GM18508 (cell line): Measurements from ENCODE around the gene PLCG2.
"Not testable (repeated sequence)": the region's sequence is repeated elsewhere in the genome, so short reads cannot be mapped to it uniquely, and the experiment has no call there.

ENCODE experiments used
- ATAC-seq: cut with Tn5 transposase; IDR thresholded peaks from one replicate; pipeline ENCODE4 v1.9.1; 2021; ENCODE audit warnings: moderate number of reproducible peaks; ENCODE audit not compliant: insufficient read depth, unreplicated experiment

Gene PLCG2

DNA sequence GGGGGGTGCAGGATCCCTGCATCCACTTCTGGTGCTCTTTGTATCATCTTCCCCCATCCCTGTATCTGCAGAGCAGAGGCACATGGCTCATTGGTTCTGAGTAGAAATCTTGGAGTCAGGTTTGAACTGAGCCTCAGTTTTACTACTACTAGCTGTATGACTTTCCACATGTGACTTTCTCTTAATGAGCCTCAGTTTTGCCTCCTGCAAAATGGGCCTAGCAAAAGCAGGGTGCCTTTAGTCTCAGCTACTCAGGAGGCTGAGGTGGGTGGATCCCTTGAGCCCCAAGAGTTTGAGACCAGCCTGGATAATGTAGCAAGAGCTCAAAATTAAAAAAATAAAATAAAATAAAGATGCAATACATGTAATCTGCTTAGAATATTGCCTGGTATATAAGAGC, 150.8 kb downstream of the PLCG2 start:
- no peak for ATAC-seq

DNA sequence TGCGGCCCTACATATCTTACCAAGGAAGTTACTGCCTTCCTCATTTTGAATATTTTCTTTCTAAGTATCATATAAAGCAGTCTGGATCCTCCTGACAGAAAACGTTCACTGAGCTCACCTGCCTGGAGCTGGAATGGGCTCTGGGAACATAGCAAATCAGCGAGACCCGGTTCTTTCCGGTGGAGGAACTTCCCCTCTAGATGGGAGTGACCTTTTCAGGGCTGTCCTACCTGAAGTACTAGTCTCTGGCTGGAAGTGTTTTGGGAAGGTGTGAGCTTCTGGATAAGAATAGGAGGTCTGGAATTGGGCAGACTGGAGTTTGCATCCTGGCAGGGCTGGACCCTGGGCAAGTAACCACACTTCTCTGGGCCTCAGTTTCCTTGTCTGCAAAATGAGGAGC, 152.8 kb downstream of the PLCG2 start:
- no peak for ATAC-seq

DNA sequence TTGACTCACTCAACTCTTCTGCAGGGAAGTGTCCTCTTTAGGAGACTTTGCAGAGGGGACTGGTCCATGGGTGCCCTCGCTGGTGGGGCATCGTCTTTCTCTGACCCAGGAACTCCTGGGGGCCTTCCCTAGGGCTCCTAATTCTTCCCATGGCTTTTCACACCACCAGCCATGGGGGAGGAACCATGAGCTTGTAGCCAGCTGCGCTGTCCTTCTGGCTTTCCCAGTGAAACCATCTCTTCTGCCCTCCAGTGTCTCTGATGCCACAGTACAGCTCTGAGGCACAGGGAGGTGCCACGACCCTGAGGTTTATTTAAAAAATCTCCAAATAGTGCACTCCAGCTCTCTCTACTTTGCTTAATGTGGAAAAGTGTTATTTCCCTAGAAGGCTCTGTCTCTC, 153.6 kb downstream of the PLCG2 start:
- ATAC-seq = no peak

DNA sequence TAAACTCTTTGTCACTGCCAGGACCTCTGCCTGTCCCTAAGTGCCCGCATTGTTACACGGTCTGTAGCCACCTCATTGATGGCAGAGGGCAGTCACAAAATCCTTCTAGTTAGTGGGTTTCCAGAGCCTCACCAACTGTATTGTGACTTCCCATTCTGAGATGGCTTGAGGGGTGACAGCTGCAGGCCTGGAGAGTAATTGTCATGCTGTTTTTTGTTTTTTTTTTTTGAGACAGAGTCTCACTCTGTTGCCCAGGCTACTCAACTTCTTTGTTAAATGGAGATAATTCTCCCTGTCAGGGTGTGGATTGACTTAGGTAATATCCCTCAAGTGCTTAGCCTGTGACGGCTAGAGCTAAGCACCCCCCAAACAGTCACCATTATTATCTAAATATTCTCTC, 154.3 kb downstream of the PLCG2 start:
- ATAC-seq = no peak

DNA sequence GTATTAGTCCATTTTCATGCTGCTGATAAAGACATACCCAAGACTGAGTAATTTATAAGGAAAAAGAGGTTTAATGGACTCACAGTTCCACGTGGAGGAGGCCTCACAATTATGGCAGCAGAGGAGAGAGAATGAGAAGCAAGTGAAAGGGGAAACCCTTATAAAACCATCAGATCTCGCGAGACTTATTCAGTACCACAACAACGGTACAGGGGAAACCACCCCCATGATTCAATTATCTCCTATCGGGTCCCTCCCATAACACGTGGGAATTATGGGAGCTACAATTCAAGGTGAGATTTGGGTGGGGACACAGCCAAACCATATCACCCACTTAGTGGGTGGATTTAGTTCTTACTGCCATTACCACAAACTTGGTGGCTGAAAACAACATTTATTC, 155.6 kb downstream of the PLCG2 start:
- not testable (repeated sequence) for ATAC-seq

GRCh38 chr16:81936209-81937000, 157.3 kb downstream of the PLCG2 start:
- ATAC-seq = no peak

DNA sequence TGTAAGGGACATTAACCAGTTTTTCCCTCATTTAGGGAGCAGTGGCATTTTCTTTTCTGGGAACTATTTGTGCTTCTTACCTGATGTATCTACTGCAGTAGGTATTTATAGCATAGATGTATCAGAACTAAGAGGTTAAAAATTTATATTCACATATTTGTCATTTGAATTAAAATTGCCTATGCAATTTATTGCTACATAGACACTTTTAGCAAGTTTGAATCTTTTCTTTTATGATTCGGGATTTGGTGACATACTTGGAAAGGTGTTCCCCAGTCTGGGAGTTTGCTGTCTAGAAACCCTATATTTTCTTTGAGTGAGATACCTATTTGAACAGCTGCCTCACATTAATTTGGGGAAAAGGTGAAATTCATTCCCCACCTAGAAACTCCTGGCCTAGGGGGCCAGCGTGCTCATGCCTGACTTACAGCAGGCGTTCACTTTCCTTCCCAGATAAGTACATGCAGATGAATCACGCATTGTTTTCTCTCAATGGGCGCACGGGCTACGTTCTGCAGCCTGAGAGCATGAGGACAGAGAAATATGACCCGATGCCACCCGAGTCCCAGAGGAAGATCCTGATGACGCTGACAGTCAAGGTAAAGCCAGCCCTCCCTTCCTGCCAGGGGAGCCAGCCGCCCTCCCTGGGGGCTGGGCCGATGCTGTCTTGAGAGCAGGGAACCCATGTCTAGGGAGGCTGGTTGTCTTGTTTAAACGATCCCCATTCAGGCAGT, 158.4 kb downstream of the PLCG2 start:
- ATAC-seq = no peak

GRCh38 chr16:81938326-81939163, 159.5 kb downstream of the PLCG2 start:
- no peak for ATAC-seq

- ATAC-seq = no peak
Measured at GRCh38 chr16:81939164-81940056, 160.3 kb downstream of the PLCG2 start.

DNA sequence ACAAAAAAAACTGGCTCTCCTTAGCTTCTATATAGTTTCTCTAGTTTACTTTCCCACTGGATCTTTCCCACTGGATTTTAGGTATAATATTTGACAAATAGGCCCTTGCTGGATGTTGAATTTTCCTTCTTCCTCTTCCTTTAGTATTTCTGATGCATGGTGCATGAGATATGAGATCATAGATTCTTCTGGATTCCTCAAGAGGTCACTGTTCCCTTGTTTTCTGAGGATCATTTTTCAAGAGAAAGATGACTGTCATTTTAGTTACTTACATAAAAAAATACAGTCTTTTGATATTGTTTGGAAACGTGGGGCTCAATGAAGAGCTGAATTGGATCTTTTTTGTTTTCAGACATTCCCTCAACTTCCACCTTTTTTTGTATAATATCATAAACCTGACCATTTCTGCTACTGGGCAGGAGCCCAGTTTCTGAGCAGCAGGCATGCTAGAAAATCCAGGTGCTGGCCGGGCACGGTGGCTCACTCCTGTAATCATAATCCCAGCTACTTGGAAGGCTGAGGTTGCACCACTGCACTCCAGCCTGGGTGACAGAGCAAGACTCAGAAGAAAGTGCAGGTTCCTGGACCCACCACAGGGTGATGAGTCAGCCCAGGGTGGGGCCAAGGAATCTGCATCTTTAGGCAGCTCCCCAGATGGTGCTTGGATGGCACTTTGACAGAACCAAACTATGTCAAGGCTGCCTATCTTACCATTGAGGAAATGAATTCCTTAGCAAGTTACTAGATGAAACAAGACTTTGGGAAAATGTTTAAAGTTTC, 161.9 kb downstream of the PLCG2 start:
- no peak for ATAC-seq

GRCh38 chr16:81942007-81942601, 163.0 kb downstream of the PLCG2 start:
- no peak for ATAC-seq

- no peak for ATAC-seq
Measured at GRCh38 chr16:81945665-81946064, 166.6 kb downstream of the PLCG2 start.

GRCh38 chr16:81946206-81946605, 167.1 kb downstream of the PLCG2 start:
- no peak for ATAC-seq

- ATAC-seq = no peak
Measured at GRCh38 chr16:81951564-81951963, 172.5 kb downstream of the PLCG2 start.

DNA sequence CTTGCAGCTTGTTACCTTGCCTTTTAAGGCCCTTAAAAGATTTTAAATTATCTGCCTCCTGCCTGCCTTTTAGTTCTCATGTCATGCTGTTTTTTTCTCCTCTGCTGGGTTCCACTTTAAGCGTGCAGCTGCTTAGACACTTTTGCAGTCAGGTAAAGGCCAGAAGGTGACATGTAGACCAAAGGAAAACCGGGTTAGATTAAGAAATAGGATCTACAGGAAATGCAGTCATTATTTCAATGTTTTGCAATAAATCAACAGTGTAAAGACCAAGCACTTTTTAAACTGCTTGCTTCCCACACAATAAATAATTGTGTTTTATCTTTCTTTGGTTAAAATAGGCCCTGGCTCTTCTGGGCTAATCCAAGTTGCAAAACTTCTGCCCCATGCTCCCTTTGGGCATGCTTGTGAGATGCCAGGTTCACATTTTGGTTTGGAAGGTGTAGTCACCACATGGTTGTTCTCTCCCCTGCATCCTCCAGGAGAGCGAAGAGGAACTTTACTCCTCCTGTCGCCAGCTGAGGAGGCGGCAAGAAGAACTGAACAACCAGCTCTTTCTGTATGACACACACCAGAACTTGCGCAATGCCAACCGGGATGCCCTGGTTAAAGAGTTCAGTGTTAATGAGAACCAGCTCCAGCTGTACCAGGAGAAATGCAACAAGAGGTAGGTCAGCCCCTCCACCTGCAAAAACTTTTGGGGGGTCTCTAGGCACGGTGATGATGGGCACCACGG, 177.3 kb downstream of the PLCG2 start:
- no peak for ATAC-seq

- no peak for ATAC-seq
Measured at GRCh38 chr16:81964808-81965207, 185.7 kb downstream of the PLCG2 start.

GRCh38 chr16:81967358-81967757, 188.3 kb downstream of the PLCG2 start:
- no peak for ATAC-seq

- ATAC-seq = no peak
Measured at GRCh38 chr16:81971853-81972252, 192.8 kb downstream of the PLCG2 start.
